Upper lobe of right lung (tissue), 1 donor: Measurements from ENCODE around the gene UBXN4. TPM values are rescaled to one million over a fixed set of nuclear protein-coding genes. Genes with fewer than 3 reads are reported as not detected.
A peak's percentile ranks its signal among the peaks of the same experiment; 100 is the strongest.
"Not testable (repeated sequence)": the region's sequence is repeated elsewhere in the genome, so short reads cannot be mapped to it uniquely, and the experiment has no call there.

Experiments used
- ATAC-seq: fragments of 200-7000 bp; cut with Tn5 transposase; one replicate; pipeline ENCODE4 v1.9.1; 2020; ENCODE audit warnings: mild to moderate bottlenecking, moderate library complexity
- DNase-seq: peaks from one replicate; pipeline ENCODE4 v3.0.0-alpha.2; 2020
- H3K27ac ChIP-seq: fragments of 200-600 bp; one replicate; pipeline ENCODE4 v1.8.0; 2022
- H3K27me3 ChIP-seq: fragments of 200-600 bp; one replicate; pipeline ENCODE4 v1.8.0; 2022; ENCODE audit warnings: mild to moderate bottlenecking
- H3K36me3 ChIP-seq: fragments of 200-600 bp; one replicate; pipeline ENCODE4 v1.8.0; 2022
- H3K4me1 ChIP-seq: fragments of 200-600 bp; one replicate; pipeline ENCODE4 v1.8.0; 2022
- H3K4me3 ChIP-seq: fragments of 200-600 bp; one replicate; pipeline ENCODE4 v1.8.0; 2022; ENCODE audit warnings: mild to moderate bottlenecking
- H3K9me3 ChIP-seq: fragments of 200-600 bp; one replicate; pipeline ENCODE4 v1.8.0; 2022
- intact Hi-C: fragments of 100-400 bp; cut with DNase I; formaldehyde crosslinking; loops from one replicate; pipeline ENCODE4 v1.11.0; 2022
- total RNA-seq: library from RNA; stranded (reverse); fragmentation: NEBNext Ultra II Directional; extraction: Animal tissue kit (Norgen Biotek cat#: 25700); gene quantifications from one replicate; pipeline ENCODE4 v1.2.1, GENCODE V29; 2021
- TF ChIP-seq, protein P1 (sequence below): fragments of 200-600 bp; IDR thresholded peaks from one replicate; pipeline ENCODE4 v1.8.0; 2022; ENCODE audit warnings: antibody characterized with exemption
- donor health status: DM: no; HTN: yes; CAD: no; lungs with severe emphysema.

The UBXN4 gene
- total RNA-seq, 1 donor from 2014 or later = 80.0 TPM

- DNase-seq = no peak
- peaks cover 61% of the 10 kb centered on the region for H3K36me3 ChIP-seq
Observed at GRCh38 chr2:135785032-135785431, 43.4 kb downstream of the UBXN4 start.

GRCh38 chr2:135786823-135787222 lies 45.2 kb downstream of the UBXN4 start:
- Histone ChIP-seq H3K4me1 (no peaks in the 10 kb centered on the region), H3K27me3 (no peaks in the 10 kb centered on the region), H3K9me3 (no peaks in the 10 kb centered on the region), H3K27ac (no peak overlapping the region), H3K36me3 (peaks cover 43% of the 10 kb centered on the region), H3K4me3 (no peak overlapping the region)
- DNase-seq (no peak), ATAC-seq (no peak)
- TF ChIP-seq, protein P1, sequence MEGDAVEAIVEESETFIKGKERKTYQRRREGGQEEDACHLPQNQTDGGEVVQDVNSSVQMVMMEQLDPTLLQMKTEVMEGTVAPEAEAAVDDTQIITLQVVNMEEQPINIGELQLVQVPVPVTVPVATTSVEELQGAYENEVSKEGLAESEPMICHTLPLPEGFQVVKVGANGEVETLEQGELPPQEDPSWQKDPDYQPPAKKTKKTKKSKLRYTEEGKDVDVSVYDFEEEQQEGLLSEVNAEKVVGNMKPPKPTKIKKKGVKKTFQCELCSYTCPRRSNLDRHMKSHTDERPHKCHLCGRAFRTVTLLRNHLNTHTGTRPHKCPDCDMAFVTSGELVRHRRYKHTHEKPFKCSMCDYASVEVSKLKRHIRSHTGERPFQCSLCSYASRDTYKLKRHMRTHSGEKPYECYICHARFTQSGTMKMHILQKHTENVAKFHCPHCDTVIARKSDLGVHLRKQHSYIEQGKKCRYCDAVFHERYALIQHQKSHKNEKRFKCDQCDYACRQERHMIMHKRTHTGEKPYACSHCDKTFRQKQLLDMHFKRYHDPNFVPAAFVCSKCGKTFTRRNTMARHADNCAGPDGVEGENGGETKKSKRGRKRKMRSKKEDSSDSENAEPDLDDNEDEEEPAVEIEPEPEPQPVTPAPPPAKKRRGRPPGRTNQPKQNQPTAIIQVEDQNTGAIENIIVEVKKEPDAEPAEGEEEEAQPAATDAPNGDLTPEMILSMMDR = no peak
- intact Hi-C loops = no loop called here

More at GRCh38 chr2:135785032-135785431, 43.4 kb downstream of the UBXN4 start:
- Histone ChIP-seq H3K4me3 (no peak overlapping the region), H3K4me1 (no peaks in the 10 kb centered on the region), H3K9me3 (no peaks in the 10 kb centered on the region), H3K27ac (no peak overlapping the region), H3K27me3 (no peaks in the 10 kb centered on the region)
- TF ChIP-seq, protein P1 = peak; percentile 17
- intact Hi-C loops = no loop called here
- no peak for ATAC-seq

DNA sequence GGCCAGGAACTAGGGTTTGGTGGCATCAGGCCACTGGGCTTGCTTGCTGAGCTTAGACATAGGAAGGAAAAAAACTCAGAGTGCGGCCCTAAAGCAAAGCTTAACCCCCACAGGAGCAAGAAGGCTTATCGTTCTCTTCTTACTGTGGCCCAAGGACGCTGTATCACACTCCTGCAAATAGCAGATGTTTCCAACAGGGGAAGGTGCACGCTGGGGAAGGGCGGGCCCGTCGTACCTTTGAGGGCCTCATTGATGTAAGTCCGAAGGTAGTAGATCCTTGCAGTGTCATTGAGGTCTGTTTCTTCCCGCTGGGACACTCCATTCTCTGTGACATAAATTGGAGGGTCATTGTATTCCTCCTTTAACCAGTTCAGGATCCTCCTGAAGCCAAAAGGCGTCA lies 48.8 kb downstream of the UBXN4 start:
- DNase-seq (no peak), ATAC-seq (no peak)
- TF ChIP-seq, protein P1 = no peak

DNA sequence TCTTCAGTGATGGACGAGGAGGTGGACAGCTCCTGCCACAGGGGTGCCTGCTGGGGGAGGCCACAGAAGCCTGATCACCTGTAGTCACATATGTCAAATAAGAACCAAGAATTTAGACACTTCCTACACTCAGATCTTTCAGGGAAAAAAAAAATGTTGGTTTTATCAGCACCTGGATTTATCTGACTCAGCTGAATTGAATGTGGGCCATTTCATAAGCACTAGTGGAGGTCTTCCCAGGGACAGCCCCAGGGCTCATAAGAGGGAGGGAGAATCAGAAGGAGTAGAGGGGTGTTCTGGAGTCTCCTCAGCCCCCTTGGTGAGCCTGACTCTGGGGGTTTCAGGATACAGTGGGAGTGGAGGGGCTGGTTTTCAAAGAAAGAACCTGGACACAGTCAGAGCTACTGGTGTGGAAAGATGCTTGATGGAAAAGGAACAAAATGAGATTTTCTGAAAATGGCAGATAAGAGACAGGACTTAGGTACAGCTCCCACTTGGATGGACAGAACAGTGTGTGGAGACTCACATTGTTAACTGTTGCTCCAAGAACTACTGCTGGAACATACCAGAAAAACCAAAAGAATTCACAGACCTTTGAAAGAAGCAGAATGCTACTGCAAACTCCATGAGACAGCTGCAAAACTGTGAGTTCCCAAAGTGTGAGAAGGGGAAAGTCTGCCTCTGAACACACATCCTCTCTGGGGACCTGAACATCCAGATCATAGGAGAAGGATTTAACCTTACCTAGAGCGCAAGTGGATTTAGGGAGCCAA lies 49.9 kb downstream of the UBXN4 start:
- no peak overlapping the region for H3K27ac ChIP-seq
- no peaks in the 10 kb centered on the region for H3K4me1 ChIP-seq
- H3K4me3 ChIP-seq = no peak overlapping the region
- no peaks in the 10 kb centered on the region for H3K27me3 ChIP-seq
- no peaks in the 10 kb centered on the region for H3K9me3 ChIP-seq
- DNase-seq (no peak), ATAC-seq (no peak)
- TF ChIP-seq, protein P1 = no peak
- intact Hi-C loops = no loop called here
- no peaks in the 10 kb centered on the region for H3K36me3 ChIP-seq

More for the DNA sequence above, 48.8 kb downstream of the UBXN4 start:
- Histone ChIP-seq H3K36me3 (peaks cover 7% of the 10 kb centered on the region), H3K4me1 (no peaks in the 10 kb centered on the region), H3K9me3 (no peaks in the 10 kb centered on the region), H3K4me3 (no peak overlapping the region), H3K27ac (no peak overlapping the region), H3K27me3 (no peaks in the 10 kb centered on the region)
- intact Hi-C loops = no loop called here

DNA sequence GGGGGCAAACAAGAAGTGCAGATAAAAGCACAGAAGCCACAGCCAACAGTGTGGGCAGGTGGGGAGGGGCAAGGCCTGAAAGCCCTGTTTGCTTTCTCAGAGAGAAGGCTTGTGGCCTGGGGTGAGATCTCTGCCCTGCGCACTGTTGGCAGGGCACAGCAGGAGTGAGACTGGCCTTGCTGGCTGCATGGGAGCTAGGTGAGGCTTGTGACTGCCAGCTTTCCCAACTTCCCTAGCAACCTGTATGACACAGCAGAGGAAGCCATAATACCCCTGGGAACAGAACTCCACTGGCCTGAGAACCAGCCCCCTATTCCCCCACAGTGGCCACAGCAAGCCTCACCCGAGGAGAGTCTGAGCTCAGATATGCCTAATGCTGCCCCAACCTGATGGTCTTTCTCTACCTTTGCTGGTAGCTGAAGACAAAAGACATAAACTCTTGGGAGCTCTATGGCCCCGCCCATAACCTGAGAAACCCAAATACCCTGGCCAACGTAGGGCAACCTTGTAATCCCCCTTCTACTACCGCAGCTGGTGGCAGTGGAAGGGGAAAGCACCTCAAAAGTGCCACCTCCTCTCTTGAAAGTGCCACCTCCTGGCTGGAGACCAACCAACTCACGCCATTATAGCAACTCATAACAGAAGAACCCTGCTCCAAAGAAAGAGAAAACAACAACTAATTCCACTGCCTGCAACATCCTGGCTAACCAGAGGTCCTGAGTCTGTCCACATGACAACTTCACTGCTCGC lies 50.9 kb downstream of the UBXN4 start:
- Histone ChIP-seq H3K4me3 (no peak overlapping the region), H3K36me3 (no peaks in the 10 kb centered on the region), H3K27ac (no peak overlapping the region), H3K4me1 (no peaks in the 10 kb centered on the region), H3K27me3 (no peaks in the 10 kb centered on the region), H3K9me3 (no peaks in the 10 kb centered on the region)
- no peak for ATAC-seq
- intact Hi-C loops = no loop called here
- no peak for DNase-seq
- TF ChIP-seq, protein P1 = no peak

DNA sequence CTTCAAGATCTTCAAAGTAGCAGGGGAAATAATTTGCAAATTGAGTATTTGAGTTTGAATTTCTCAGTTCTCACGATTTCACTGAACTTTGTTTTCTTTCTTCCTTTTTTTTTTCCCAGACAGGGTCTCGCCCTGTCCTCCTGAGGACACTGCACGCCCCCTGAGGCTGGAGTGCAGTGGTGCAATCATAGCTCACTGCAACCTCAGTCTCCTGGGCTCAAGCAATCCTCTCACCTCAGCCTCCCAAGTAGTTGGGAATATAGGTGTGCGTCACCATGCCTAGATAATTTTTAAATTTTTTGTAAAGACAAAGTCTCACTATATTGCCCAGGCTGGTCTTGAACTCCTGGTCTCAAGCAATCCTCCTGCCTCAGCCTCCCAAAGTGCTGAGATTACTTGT lies 54.0 kb downstream of the UBXN4 start:
- DNase-seq, H3K27ac ChIP-seq, H3K36me3 ChIP-seq, H3K4me3 ChIP-seq, intact Hi-C loops, H3K27me3 ChIP-seq, H3K9me3 ChIP-seq, ATAC-seq, H3K4me1 ChIP-seq: not testable (repeated sequence)
